T-helper 1 cell treated with Interleukin-12 subunit alpha and Interleukin-12 subunit beta and Interleukin-4 antibody, amounts not matched to agents 30 ng/mL and 1 ng/mL, for 36 hours (primary cell): ENCODE results near the gene NIPAL3. TPM values are rescaled to one million over a fixed set of nuclear protein-coding genes. Genes with fewer than 3 reads are reported as not detected.
"Not testable (repeated sequence)": the region's sequence is repeated elsewhere in the genome, so short reads cannot be mapped to it uniquely, and the experiment has no call there.

Experiments used
- intact Hi-C: fragments of 100-400 bp; cut with micrococcal nuclease; formaldehyde crosslinking; loops from one replicate; pipeline ENCODE4 v1.15.1; 2024
- total RNA-seq: library from RNA; stranded (reverse); gene quantifications from 2 replicates; pipeline ENCODE4 v1.2.3, GENCODE V29; 2022

NIPAL3 gene
- total RNA-seq, 1 donor from 2014 or later, result 39.4 TPM

GRCh38 chr1:24506691-24507381 lies 91.2 kb downstream of the NIPAL3 start:
- intact Hi-C loops, result loop anchor here (1.0 to 10.0 kb wide), 4 partner anchors 20 to 738 kb away; partner anchors contain the start of genes NIPAL3 and RSRP1

GRCh38 chr1:24507405-24507804 lies 91.8 kb downstream of the NIPAL3 start:
- intact Hi-C loops, result loop anchor here (2.0 to 10.0 kb wide), 3 partner anchors 19 to 737 kb away; partner anchors contain the start of gene RSRP1

- intact Hi-C loops, result loop anchor here (10.0 kb wide), 2 partner anchors 314 to 736 kb away; partner anchors contain the start of gene RSRP1
These were observed 93.3 kb downstream of the NIPAL3 start for GRCh38 chr1:24508911-24509310.

GRCh38 chr1:24513706-24514105 lies 98.1 kb downstream of the NIPAL3 start:
- intact Hi-C loops, result no loop called here

GRCh38 chr1:24514946-24515345 lies 99.3 kb downstream of the NIPAL3 start:
- intact Hi-C loops, result no loop called here

GRCh38 chr1:24515671-24516209 lies 100.1 kb downstream of the NIPAL3 start:
- intact Hi-C loops, result not testable (repeated sequence)

- intact Hi-C loops, result no loop called here
These were observed 100.9 kb downstream of the NIPAL3 start for GRCh38 chr1:24516506-24516905.

- intact Hi-C loops, result no loop called here
These were observed 102.3 kb downstream of the NIPAL3 start for GRCh38 chr1:24517898-24518297.

- intact Hi-C loops, result not testable (repeated sequence)
These were observed 104.7 kb downstream of the NIPAL3 start for GRCh38 chr1:24520282-24520681.

Other genes with a start within 250 kb of the NIPAL3 start
- gene IFNLR1, start 228.5 kb upstream of the NIPAL3 start, total RNA-seq, result 1.2 and 1.6 TPM in 2 replicates
- 0.12 and 0.59 TPM in 2 replicates for gene GRHL3, start 96.4 kb upstream of the NIPAL3 start, total RNA-seq
- 6.2 and 7.1 TPM in 2 replicates for gene STPG1, start 2.0 kb upstream of the NIPAL3 start, total RNA-seq
- gene RCAN3, start 87.0 kb downstream of the NIPAL3 start, total RNA-seq, result 55.5 and 56.4 TPM in 2 replicates
- not detected in 2 replicates for gene NCMAP, start 140.3 kb downstream of the NIPAL3 start, total RNA-seq
- 175 and 178 TPM in 2 replicates for gene SRRM1, start 227.5 kb downstream of the NIPAL3 start, total RNA-seq